Astrocyte (in vitro differentiated cells and primary cell): ENCODE results near the gene STARD13. TPM values are rescaled to one million over a fixed set of nuclear protein-coding genes. Genes with fewer than 3 reads are reported as not detected.
A peak's percentile ranks its signal among the peaks of the same experiment; 100 is the strongest.

Source experiments
- DNase-seq: peaks from one replicate; pipeline ENCODE4 v3.0.0-alpha.2; 2010; ENCODE audit warnings: low read depth
- FAIRE-seq: peaks from 2 replicates; lab custom pipeline; 2011; peaks lifted over from hg19 to GRCh38; lab: Jason Lieb, UNC
- H2AFZ ChIP-seq: 2 replicates; pipeline ENCODE4 v1.6.0; 2012; ENCODE audit warnings: low read depth, low read length, inconsistent platforms
- H3K27ac ChIP-seq: 2 replicates; pipeline ENCODE4 v1.5.1; 2011; ENCODE audit warnings: low read depth, low read length, inconsistent platforms
- H3K27me3 ChIP-seq: 2 replicates; pipeline ENCODE4 v1.6.0; 2011; ENCODE audit warnings: low read length, inconsistent platforms; ENCODE audit not compliant: insufficient read depth
- H3K36me3 ChIP-seq: 2 replicates; pipeline ENCODE4 v1.5.1; 2011; ENCODE audit warnings: low read length, inconsistent platforms; ENCODE audit not compliant: insufficient read depth
- H3K4me1 ChIP-seq: 2 replicates; pipeline ENCODE4 v1.5.1; 2011; ENCODE audit warnings: low read length, inconsistent platforms; ENCODE audit not compliant: insufficient read depth
- H3K4me2 ChIP-seq: 2 replicates; pipeline ENCODE4 v1.6.0; 2012; ENCODE audit warnings: low read length, inconsistent platforms
- H3K4me3 ChIP-seq: 2 replicates; pipeline ENCODE4 v1.5.1; 2011; ENCODE audit warnings: low read depth, mild to moderate bottlenecking, low read length, inconsistent platforms; ENCODE audit not compliant: insufficient read depth
- H3K79me2 ChIP-seq: 2 replicates; pipeline ENCODE4 v1.6.0; 2012; ENCODE audit warnings: mild to moderate bottlenecking, low read length, inconsistent platforms; ENCODE audit not compliant: insufficient read depth
- H3K9ac ChIP-seq: 2 replicates; pipeline ENCODE4 v1.6.0; 2012; ENCODE audit warnings: mild to moderate bottlenecking, low read length, inconsistent platforms
- H3K9me3 ChIP-seq: 2 replicates; pipeline ENCODE4 v1.5.1; 2012; ENCODE audit warnings: low read depth, mild to moderate bottlenecking, low read length, inconsistent platforms; ENCODE audit not compliant: insufficient read depth
- H4K20me1 ChIP-seq: 2 replicates; pipeline ENCODE4 v1.6.0; 2012; ENCODE audit warnings: low read length, inconsistent platforms; ENCODE audit not compliant: insufficient read depth
- H3K27ac Mint-ChIP-seq: one replicate; pipeline ENCODE4 v1.8.0; 2021; ENCODE audit warnings: mild to moderate bottlenecking, mixed read lengths; ENCODE audit not compliant: unreplicated experiment
- H3K27me3 Mint-ChIP-seq: one replicate; pipeline ENCODE4 v1.8.0; 2021; ENCODE audit warnings: low read depth, mixed read lengths; ENCODE audit not compliant: unreplicated experiment
- H3K36me3 Mint-ChIP-seq: one replicate; pipeline ENCODE4 v1.8.0; 2021; ENCODE audit warnings: low read depth, mixed read lengths; ENCODE audit not compliant: unreplicated experiment
- H3K4me1 Mint-ChIP-seq: one replicate; pipeline ENCODE4 v1.8.0; 2021; ENCODE audit warnings: low read depth, mixed read lengths; ENCODE audit not compliant: unreplicated experiment
- H3K4me3 Mint-ChIP-seq: one replicate; pipeline ENCODE4 v1.8.0; 2021; ENCODE audit warnings: mild to moderate bottlenecking, moderate library complexity, mixed read lengths; ENCODE audit not compliant: unreplicated experiment
- H3K9me3 Mint-ChIP-seq: one replicate; pipeline ENCODE4 v1.8.0; 2021; ENCODE audit warnings: mild to moderate bottlenecking, mixed read lengths; ENCODE audit not compliant: unreplicated experiment
- CTCF ChIP-seq: IDR thresholded peaks from 2 replicates; pipeline ENCODE4 v1.5.1; 2011; ENCODE audit warnings: low read depth, mild to moderate bottlenecking, inconsistent platforms, low read length, moderate library complexity; ENCODE audit not compliant: insufficient read depth
- EZH2 ChIP-seq: IDR thresholded peaks from 2 replicates; pipeline ENCODE4 v1.6.1; 2012; ENCODE audit warnings: mild to moderate bottlenecking, low read length, inconsistent platforms; ENCODE audit not compliant: insufficient read depth
- total RNA-seq: library from RNA; stranded (reverse); gene quantifications from 2 replicates; pipeline ENCODE4 v1.2.1, GENCODE V29; 2021

Gene STARD13
- total RNA-seq, 1 donor from 2014 or later = 30.1 TPM

- H3K4me1 ChIP-seq = peaks cover 57% of the 10 kb centered on the region
- DNase-seq (no peak), FAIRE-seq (no peak)
- peak overlapping the region; percentile 93 for H3K27ac ChIP-seq
- H3K9ac ChIP-seq = peak overlapping the region; percentile 80
- no peak overlapping the region for H3K4me3 ChIP-seq
- H3K27me3 Mint-ChIP-seq = no peaks in the 10 kb centered on the region
- H3K9me3 Mint-ChIP-seq = no peaks in the 10 kb centered on the region
- no peaks in the 10 kb centered on the region for H4K20me1 ChIP-seq
- no peaks in the 10 kb centered on the region for H3K27me3 ChIP-seq
- H3K4me1 Mint-ChIP-seq = peaks cover 66% of the 10 kb centered on the region
- H3K4me3 Mint-ChIP-seq = no peak overlapping the region
- H3K36me3 Mint-ChIP-seq = peaks cover 8% of the 10 kb centered on the region
- no peak overlapping the region for H2AFZ ChIP-seq
- peak overlapping the region; percentile 97 for H3K27ac Mint-ChIP-seq
- H3K36me3 ChIP-seq = no peaks in the 10 kb centered on the region
- no peak for TF ChIP-seq EZH2
- TF ChIP-seq CTCF = no peak
- peak overlapping the region; percentile 71 for H3K4me2 ChIP-seq
- no peaks in the 10 kb centered on the region for H3K9me3 ChIP-seq
- peaks cover 79% of the 10 kb centered on the region for H3K79me2 ChIP-seq
Measured at GRCh38 chr13:33184530-33184929, 101.0 kb downstream of the STARD13 start.

- peaks cover 79% of the 10 kb centered on the region for H3K79me2 ChIP-seq
- no peak overlapping the region for H2AFZ ChIP-seq
- peak overlapping the region; percentile 93 for H3K27ac ChIP-seq
- no peaks in the 10 kb centered on the region for H3K27me3 Mint-ChIP-seq
- TF ChIP-seq EZH2 = no peak
- no peak for TF ChIP-seq CTCF
- H4K20me1 ChIP-seq = no peaks in the 10 kb centered on the region
- peaks cover 66% of the 10 kb centered on the region for H3K4me1 Mint-ChIP-seq
- peaks cover 3% of the 10 kb centered on the region for H3K36me3 ChIP-seq
- H3K4me3 ChIP-seq = no peak overlapping the region
- H3K4me2 ChIP-seq = peak overlapping the region; percentile 71
- peaks cover 57% of the 10 kb centered on the region for H3K4me1 ChIP-seq
- peak overlapping the region; percentile 80 for H3K9ac ChIP-seq
- H3K9me3 ChIP-seq = no peaks in the 10 kb centered on the region
- no peak overlapping the region for H3K4me3 Mint-ChIP-seq
- peak overlapping the region; percentile 97 for H3K27ac Mint-ChIP-seq
- FAIRE-seq (no peak), DNase-seq (no peak)
- peaks cover 8% of the 10 kb centered on the region for H3K36me3 Mint-ChIP-seq
- no peaks in the 10 kb centered on the region for H3K9me3 Mint-ChIP-seq
- no peaks in the 10 kb centered on the region for H3K27me3 ChIP-seq
Measured at GRCh38 chr13:33184112-33184490, 101.5 kb downstream of the STARD13 start.

- FAIRE-seq (no peak), DNase-seq (peak; percentile 88)
- Mint-ChIP-seq H3K9me3 (no peaks in the 10 kb centered on the region), H3K27me3 (no peaks in the 10 kb centered on the region), H3K4me1 (peaks cover 65% of the 10 kb centered on the region), H3K27ac (peak overlapping the region; percentile 97), H3K4me3 (no peak overlapping the region), H3K36me3 (peaks cover 8% of the 10 kb centered on the region)
- H3K27me3 ChIP-seq = no peaks in the 10 kb centered on the region
- no peak for TF ChIP-seq EZH2
- TF ChIP-seq CTCF = no peak
- peak overlapping the region; percentile 80 for H3K9ac ChIP-seq
- H3K79me2 ChIP-seq = peaks cover 84% of the 10 kb centered on the region
- H3K27ac ChIP-seq = peak overlapping the region; percentile 93
- H3K9me3 ChIP-seq = no peaks in the 10 kb centered on the region
- peaks cover 54% of the 10 kb centered on the region for H3K4me1 ChIP-seq
- H4K20me1 ChIP-seq = no peaks in the 10 kb centered on the region
- H3K36me3 ChIP-seq = peaks cover 4% of the 10 kb centered on the region
- H3K4me3 ChIP-seq = no peak overlapping the region
- H2AFZ ChIP-seq = no peak overlapping the region
- peak overlapping the region; percentile 71 for H3K4me2 ChIP-seq
Measured at GRCh38 chr13:33183431-33184111, 102.0 kb downstream of the STARD13 start.
